GM23338 (cell line): ENCODE measurements around the gene HOXA2. TPM values are rescaled to one million over a fixed set of nuclear protein-coding genes. Genes with fewer than 3 reads are reported as not detected.

Source experiments
- ATAC-seq: fragments of 200-7000 bp; cut with Tn5 transposase; 3 replicates; pipeline ENCODE4 v1.9.1; 2020
- DNase-seq: peaks from one replicate; pipeline ENCODE4 v3.0.0-alpha.2; 2015; ENCODE audit warnings: low spot score
- H2AFZ ChIP-seq: fragments of 200-600 bp; sonication (generic); 2 replicates; pipeline ENCODE4 v1.8.0; 2016; ENCODE audit warnings: antibody characterized with exemption, mild to moderate bottlenecking, moderate library complexity
- H3F3A ChIP-seq: fragments of 200-600 bp; sonication (generic); replicated peaks from 2 replicates; pipeline ENCODE4 v1.8.0; 2017; ENCODE audit warnings: antibody characterized with exemption, mixed run types, low read depth
- H3K27ac ChIP-seq: fragments of 200-600 bp; sonication (generic); 2 replicates; pipeline ENCODE4 v1.6.1; 2016; ENCODE audit warnings: low read depth
- H3K27me3 ChIP-seq: fragments of 200-600 bp; sonication (generic); 2 replicates; pipeline ENCODE4 v1.8.0; 2016; ENCODE audit warnings: mild to moderate bottlenecking, mixed run types, moderate library complexity; ENCODE audit not compliant: insufficient read depth
- H3K36me3 ChIP-seq: fragments of 200-600 bp; sonication (generic); 2 replicates; pipeline ENCODE4 v1.8.0; 2016; ENCODE audit warnings: mild to moderate bottlenecking; ENCODE audit not compliant: insufficient read depth
- H3K4me1 ChIP-seq: fragments of 200-600 bp; sonication (generic); 2 replicates; pipeline ENCODE4 v1.8.0; 2016; ENCODE audit warnings: mild to moderate bottlenecking, moderate library complexity; ENCODE audit not compliant: insufficient read depth
- H3K4me2 ChIP-seq: fragments of 200-600 bp; sonication (generic); 2 replicates; pipeline ENCODE4 v1.7.1; 2017; ENCODE audit warnings: mixed run types
- H3K4me3 ChIP-seq: fragments of 200-600 bp; sonication (generic); 2 replicates; pipeline ENCODE4 v1.6.1; 2016; ENCODE audit warnings: mixed run types
- H3K79me2 ChIP-seq: fragments of 200-600 bp; sonication (generic); replicated peaks from 2 replicates; pipeline ENCODE4 v1.8.0; 2017; ENCODE audit warnings: mild to moderate bottlenecking; ENCODE audit not compliant: insufficient read depth
- H3K9me2 ChIP-seq: fragments of 200-600 bp; sonication (generic); 2 replicates; pipeline ENCODE4 v1.8.0; 2017; ENCODE audit not compliant: insufficient read depth
- H4K20me1 ChIP-seq: fragments of 200-600 bp; sonication (generic); replicated peaks from 2 replicates; pipeline ENCODE4 v1.8.0; 2017; ENCODE audit warnings: mild to moderate bottlenecking; ENCODE audit not compliant: insufficient read depth
- H3K27ac Mint-ChIP-seq: 2 replicates; pipeline ENCODE4 v1.8.0; 2020; ENCODE audit warnings: inconsistent platforms, mild to moderate bottlenecking, moderate library complexity, mixed read lengths
- H3K27me3 Mint-ChIP-seq: 3 replicates; pipeline ENCODE4 v1.8.0; 2022; ENCODE audit warnings: low read depth, mild to moderate bottlenecking, moderate library complexity, mixed read lengths, inconsistent platforms; ENCODE audit not compliant: insufficient read depth, poor library complexity
- H3K36me3 Mint-ChIP-seq: 3 replicates; pipeline ENCODE4 v1.8.0; 2021; ENCODE audit warnings: low read depth, mild to moderate bottlenecking, inconsistent platforms, moderate library complexity, mixed read lengths
- H3K4me1 Mint-ChIP-seq: 3 replicates; pipeline ENCODE4 v1.8.0; 2020; ENCODE audit warnings: mild to moderate bottlenecking, inconsistent platforms, mixed read lengths
- H3K4me3 Mint-ChIP-seq: 3 replicates; pipeline ENCODE4 v1.8.0; 2021; ENCODE audit warnings: moderate library complexity, mild to moderate bottlenecking, inconsistent platforms, mixed read lengths
- H3K9me3 Mint-ChIP-seq: 3 replicates; pipeline ENCODE4 v1.8.0; 2020; ENCODE audit warnings: moderate library complexity, mild to moderate bottlenecking, inconsistent platforms, mixed read lengths
- CREB1 ChIP-seq: fragments of 250-450 bp; sonication (Bioruptor Pico); IDR thresholded peaks from 2 replicates; pipeline ENCODE4 v1.5.0; 2020; ENCODE audit warnings: low read depth, mild to moderate bottlenecking, moderate library complexity
- ETS1 ChIP-seq: IDR thresholded peaks from 2 replicates; pipeline ENCODE4 v1.6.1; 2016; ENCODE audit warnings: antibody characterized with exemption
- EZH2 ChIP-seq: fragments of 200-600 bp; sonication (generic); IDR thresholded peaks from one replicate; pipeline ENCODE4 v1.8.0; 2017; ENCODE audit warnings: antibody characterized with exemption, mild to moderate bottlenecking, low read depth; ENCODE audit not compliant: unreplicated experiment
- EZH2phosphoT487 ChIP-seq: fragments of 200-600 bp; sonication (generic); IDR thresholded peaks from one replicate; pipeline ENCODE4 v1.8.1; 2018; ENCODE audit warnings: antibody characterized with exemption; ENCODE audit not compliant: unreplicated experiment
- polyA plus RNA-seq: library from polyadenylated mRNA; unstranded; fragments of >200 nt; fragmentation: Nextera tagmentation; extraction: Ambion mirVana; gene quantifications from 2 replicates; pipeline ENCODE4 v1.2.1, GENCODE V29; 2016
- total RNA-seq: library from RNA; depleted of rRNA; stranded (reverse); fragments of >200 nt; shearing (Covaris generic); gene quantifications from 2 replicates; pipeline ENCODE4 v1.2.3, GENCODE V29; 2014
- TF ChIP-seq, protein P1 (sequence below): fragments of 250-450 bp; sonication (Bioruptor Pico); IDR thresholded peaks from 2 replicates; pipeline ENCODE4 v1.5.0; 2020; ENCODE audit warnings: mild to moderate bottlenecking, moderate library complexity

HOXA2 gene
- total and polyA plus RNA-seq, 2 experiments from 2014 or later, result not detected

- H3K36me3 ChIP-seq, result no peaks in the 10 kb centered on the region
- H3K4me1 ChIP-seq, result peaks cover 7% of the 10 kb centered on the region; the same call in 1 of the 2 replicates
- H3K27ac Mint-ChIP-seq, result no peak overlapping the region
- ATAC-seq (no peak), DNase-seq (no peak)
- peaks cover 100% of the 10 kb centered on the region for H3K27me3 ChIP-seq
- no peaks in the 10 kb centered on the region; the same call in 2 of the 3 replicates for H3K4me1 Mint-ChIP-seq
- H3K4me2 ChIP-seq, result peak overlapping the region; percentile 84
- H3K79me2 ChIP-seq, result no peaks in the 10 kb centered on the region
- H3K9me3 Mint-ChIP-seq, result no peaks in the 10 kb centered on the region; the same call in 2 of the 3 replicates
- H3F3A ChIP-seq, result peaks cover 54% of the 10 kb centered on the region
- H4K20me1 ChIP-seq, result peaks cover 65% of the 10 kb centered on the region
- no peaks in the 10 kb centered on the region for H3K36me3 Mint-ChIP-seq
- no peaks in the 10 kb centered on the region for H3K9me2 ChIP-seq
- peak overlapping the region; percentile 62 for H3K4me3 ChIP-seq
- H3K4me3 Mint-ChIP-seq, result peak overlapping the region; percentile 53
- H3K27me3 Mint-ChIP-seq, result peaks cover 96% of the 10 kb centered on the region
- peak overlapping the region; percentile 56; the same call in 1 of the 2 replicates for H2AFZ ChIP-seq
- H3K27ac ChIP-seq, result no peak overlapping the region
- TF ChIP-seq, protein P1, sequence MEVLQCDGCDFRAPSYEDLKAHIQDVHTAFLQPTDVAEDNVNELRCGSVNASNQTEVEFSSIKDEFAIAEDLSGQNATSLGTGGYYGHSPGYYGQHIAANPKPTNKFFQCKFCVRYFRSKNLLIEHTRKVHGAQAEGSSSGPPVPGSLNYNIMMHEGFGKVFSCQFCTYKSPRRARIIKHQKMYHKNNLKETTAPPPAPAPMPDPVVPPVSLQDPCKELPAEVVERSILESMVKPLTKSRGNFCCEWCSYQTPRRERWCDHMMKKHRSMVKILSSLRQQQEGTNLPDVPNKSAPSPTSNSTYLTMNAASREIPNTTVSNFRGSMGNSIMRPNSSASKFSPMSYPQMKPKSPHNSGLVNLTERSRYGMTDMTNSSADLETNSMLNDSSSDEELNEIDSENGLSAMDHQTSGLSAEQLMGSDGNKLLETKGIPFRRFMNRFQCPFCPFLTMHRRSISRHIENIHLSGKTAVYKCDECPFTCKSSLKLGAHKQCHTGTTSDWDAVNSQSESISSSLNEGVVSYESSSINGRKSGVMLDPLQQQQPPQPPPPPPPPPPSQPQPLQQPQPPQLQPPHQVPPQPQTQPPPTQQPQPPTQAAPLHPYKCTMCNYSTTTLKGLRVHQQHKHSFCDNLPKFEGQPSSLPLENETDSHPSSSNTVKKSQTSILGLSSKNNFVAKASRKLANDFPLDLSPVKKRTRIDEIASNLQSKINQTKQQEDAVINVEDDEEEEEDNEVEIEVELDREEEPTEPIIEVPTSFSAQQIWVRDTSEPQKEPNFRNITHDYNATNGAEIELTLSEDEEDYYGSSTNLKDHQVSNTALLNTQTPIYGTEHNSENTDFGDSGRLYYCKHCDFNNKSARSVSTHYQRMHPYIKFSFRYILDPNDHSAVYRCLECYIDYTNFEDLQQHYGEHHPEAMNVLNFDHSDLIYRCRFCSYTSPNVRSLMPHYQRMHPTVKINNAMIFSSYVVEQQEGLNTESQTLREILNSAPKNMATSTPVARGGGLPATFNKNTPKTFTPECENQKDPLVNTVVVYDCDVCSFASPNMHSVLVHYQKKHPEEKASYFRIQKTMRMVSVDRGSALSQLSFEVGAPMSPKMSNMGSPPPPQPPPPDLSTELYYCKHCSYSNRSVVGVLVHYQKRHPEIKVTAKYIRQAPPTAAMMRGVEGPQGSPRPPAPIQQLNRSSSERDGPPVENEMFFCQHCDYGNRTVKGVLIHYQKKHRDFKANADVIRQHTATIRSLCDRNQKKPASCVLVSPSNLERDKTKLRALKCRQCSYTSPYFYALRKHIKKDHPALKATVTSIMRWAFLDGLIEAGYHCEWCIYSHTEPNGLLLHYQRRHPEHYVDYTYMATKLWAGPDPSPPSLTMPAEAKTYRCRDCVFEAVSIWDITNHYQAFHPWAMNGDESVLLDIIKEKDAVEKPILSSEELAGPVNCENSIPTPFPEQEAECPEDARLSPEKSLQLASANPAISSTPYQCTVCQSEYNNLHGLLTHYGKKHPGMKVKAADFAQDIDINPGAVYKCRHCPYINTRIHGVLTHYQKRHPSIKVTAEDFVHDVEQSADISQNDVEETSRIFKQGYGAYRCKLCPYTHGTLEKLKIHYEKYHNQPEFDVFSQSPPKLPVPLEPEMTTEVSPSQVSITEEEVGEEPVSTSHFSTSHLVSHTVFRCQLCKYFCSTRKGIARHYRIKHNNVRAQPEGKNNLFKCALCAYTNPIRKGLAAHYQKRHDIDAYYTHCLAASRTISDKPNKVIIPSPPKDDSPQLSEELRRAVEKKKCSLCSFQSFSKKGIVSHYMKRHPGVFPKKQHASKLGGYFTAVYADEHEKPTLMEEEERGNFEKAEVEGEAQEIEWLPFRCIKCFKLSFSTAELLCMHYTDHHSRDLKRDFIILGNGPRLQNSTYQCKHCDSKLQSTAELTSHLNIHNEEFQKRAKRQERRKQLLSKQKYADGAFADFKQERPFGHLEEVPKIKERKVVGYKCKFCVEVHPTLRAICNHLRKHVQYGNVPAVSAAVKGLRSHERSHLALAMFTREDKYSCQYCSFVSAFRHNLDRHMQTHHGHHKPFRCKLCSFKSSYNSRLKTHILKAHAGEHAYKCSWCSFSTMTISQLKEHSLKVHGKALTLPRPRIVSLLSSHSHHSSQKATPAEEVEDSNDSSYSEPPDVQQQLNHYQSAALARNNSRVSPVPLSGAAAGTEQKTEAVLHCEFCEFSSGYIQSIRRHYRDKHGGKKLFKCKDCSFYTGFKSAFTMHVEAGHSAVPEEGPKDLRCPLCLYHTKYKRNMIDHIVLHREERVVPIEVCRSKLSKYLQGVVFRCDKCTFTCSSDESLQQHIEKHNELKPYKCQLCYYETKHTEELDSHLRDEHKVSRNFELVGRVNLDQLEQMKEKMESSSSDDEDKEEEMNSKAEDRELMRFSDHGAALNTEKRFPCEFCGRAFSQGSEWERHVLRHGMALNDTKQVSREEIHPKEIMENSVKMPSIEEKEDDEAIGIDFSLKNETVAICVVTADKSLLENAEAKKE, result no peak
- TF ChIP-seq EZH2phosphoT487 (peak; percentile 6), EZH2 (peak; percentile 87)
These were observed 28.9 kb upstream of the HOXA2 start for GRCh38 chr7:27131390-27131819.

DNA sequence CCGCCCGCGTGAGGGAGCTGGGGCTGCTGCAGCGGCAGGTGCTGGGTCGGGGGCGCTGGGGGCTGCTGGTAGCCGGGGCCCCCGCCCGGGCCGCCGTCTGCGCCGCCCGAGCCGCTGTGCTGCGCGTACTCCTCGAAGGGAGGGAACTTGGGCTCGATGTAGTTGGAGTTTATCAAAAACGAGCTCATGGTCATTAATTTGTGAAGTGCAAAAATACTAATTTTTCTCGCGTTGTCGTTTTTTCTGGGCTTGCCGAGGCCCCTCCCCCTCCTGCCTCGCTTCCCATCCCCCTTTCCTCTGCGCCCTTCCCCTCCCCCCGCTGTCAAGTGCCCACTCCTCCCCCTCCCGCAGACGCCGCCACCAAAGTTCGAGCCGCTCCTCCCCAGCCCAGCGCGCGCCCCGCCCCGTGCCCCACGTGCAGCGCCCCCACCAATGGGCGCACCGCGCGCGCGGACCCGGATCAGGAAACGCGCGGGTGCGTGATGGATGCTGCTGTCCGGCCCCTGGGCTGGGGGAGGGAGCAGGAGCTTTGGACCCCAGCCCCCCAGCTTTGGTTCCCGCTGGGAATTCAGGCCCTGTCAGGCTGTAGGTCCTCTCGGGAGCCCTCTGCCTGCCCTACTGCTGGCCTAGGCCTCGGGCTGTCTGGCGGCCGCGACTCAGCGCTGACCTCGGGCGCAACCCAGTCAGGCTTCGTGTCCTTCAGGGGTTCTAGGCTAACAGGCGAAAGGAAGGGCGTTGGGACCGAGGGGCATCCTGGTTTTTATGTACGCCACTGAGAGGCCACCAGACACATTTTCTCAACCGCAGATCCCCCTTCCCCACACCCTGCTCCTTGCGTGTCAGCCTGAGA is 28.3 kb upstream of the HOXA2 start, which contains the start of gene HOXA4:
Gene HOXA4, minus strand, starts transcription at position 218 of the 850 bp plus-strand sequence. Its CDS starts 24 bp downstream, at position 194.
- Histone ChIP-seq H3K4me3 (peak within 1 kb of the TSS; percentile 62), H3F3A (peaks cover 55% of the 10 kb centered on the region), H3K36me3 (no peaks in the 10 kb centered on the region), H3K27me3 (peaks cover 100% of the 10 kb centered on the region), H3K4me1 (peaks cover 11% of the 10 kb centered on the region; the same call in 1 of the 2 replicates), H3K4me2 (peak within 1 kb of the TSS; percentile 84), H3K27ac (no peak within 1 kb of the TSS), H3K79me2 (no peaks in the 10 kb centered on the region), H3K9me2 (no peaks in the 10 kb centered on the region), H2AFZ (peak within 1 kb of the TSS; percentile 56; the same call in 1 of the 2 replicates), H4K20me1 (peaks cover 71% of the 10 kb centered on the region)
- Mint-ChIP-seq H3K36me3 (no peaks in the 10 kb centered on the region), H3K27ac (no peak within 1 kb of the TSS), H3K9me3 (no peaks in the 10 kb centered on the region; the same call in 2 of the 3 replicates), H3K27me3 (peaks cover 96% of the 10 kb centered on the region), H3K4me3 (peak within 1 kb of the TSS; percentile 53), H3K4me1 (no peaks in the 10 kb centered on the region; the same call in 2 of the 3 replicates)
- ATAC-seq (peak; percentile 83), DNase-seq (peak; percentile 89)
- TF ChIP-seq ETS1, result no peak
- peak; percentile 89 for TF ChIP-seq EZH2
- TF ChIP-seq CREB1 (CRISPR knock-in tag), result no peak
- TF ChIP-seq EZH2phosphoT487, result peak; percentile 84
